ENCODE results near the gene CYP4V2.

Gene CYP4V2

DNA sequence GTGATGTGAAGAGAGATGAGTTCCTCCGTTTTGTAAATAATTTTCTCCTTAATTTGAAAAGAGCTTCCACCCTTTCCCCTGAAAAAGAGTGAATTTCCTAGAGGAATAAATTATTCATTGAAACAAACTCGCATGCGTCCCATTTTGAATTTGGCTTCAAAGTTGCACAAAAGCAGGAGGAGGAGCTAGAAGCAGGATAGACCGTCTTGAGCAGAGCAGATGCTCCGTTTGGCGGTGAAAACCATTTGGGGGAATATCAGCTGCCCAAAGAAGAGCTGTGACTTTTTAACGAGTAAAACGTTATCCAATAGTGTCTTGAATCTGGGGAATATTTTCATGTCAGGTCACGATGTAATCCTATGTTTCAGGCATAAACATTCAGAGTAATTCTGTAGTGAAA lies 44.9 kb upstream of the CYP4V2 start:
- H4K20me1 ChIP-seq (ENCODE audit: insufficient read depth, low read length): no peaks in the 10 kb centered on the region
- peak overlapping the region; percentile 58 for H3K4me2 ChIP-seq (ENCODE audit: low read length)
- H3K9me3 ChIP-seq (ENCODE audit: low read length): no peaks in the 10 kb centered on the region
- H3K9ac ChIP-seq (ENCODE audit: low read length): no peak overlapping the region
- H3F3A ChIP-seq (ENCODE audit: insufficient read depth, low read length): no peaks in the 10 kb centered on the region
- no peak overlapping the region for H3K27ac ChIP-seq (ENCODE audit: low read depth, low read length, poor library complexity, severe bottlenecking)
- no peak overlapping the region for H2AFZ ChIP-seq (ENCODE audit: low read length)
- no peaks in the 10 kb centered on the region for H3K36me3 ChIP-seq (ENCODE audit: insufficient read depth, low read length)
- H3K27me3 ChIP-seq (ENCODE audit: insufficient read depth, low read length): peaks cover 6% of the 10 kb centered on the region; the same call in 1 of the 2 replicates
- peak overlapping the region; percentile 36 for H3K4me3 ChIP-seq (ENCODE audit: low read depth, low read length, poor library complexity, severe bottlenecking)
- no peaks in the 10 kb centered on the region for H3K9me2 ChIP-seq (ENCODE audit: low read depth, low read length)
- no peaks in the 10 kb centered on the region for H3K79me2 ChIP-seq (ENCODE audit: insufficient read depth, low read length)
- TF ChIP-seq, protein P1, sequence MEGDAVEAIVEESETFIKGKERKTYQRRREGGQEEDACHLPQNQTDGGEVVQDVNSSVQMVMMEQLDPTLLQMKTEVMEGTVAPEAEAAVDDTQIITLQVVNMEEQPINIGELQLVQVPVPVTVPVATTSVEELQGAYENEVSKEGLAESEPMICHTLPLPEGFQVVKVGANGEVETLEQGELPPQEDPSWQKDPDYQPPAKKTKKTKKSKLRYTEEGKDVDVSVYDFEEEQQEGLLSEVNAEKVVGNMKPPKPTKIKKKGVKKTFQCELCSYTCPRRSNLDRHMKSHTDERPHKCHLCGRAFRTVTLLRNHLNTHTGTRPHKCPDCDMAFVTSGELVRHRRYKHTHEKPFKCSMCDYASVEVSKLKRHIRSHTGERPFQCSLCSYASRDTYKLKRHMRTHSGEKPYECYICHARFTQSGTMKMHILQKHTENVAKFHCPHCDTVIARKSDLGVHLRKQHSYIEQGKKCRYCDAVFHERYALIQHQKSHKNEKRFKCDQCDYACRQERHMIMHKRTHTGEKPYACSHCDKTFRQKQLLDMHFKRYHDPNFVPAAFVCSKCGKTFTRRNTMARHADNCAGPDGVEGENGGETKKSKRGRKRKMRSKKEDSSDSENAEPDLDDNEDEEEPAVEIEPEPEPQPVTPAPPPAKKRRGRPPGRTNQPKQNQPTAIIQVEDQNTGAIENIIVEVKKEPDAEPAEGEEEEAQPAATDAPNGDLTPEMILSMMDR (IDR thresholded peaks at IDR 0.05; ENCODE audit: low read length): no peak
- TF ChIP-seq EZH2 (IDR thresholded peaks at IDR 0.05; ENCODE audit: borderline replicate concordance, low read length): no peak
- H3K4me1 ChIP-seq (ENCODE audit: insufficient read depth, low read length, severe bottlenecking): peaks cover 23% of the 10 kb centered on the region

DNA sequence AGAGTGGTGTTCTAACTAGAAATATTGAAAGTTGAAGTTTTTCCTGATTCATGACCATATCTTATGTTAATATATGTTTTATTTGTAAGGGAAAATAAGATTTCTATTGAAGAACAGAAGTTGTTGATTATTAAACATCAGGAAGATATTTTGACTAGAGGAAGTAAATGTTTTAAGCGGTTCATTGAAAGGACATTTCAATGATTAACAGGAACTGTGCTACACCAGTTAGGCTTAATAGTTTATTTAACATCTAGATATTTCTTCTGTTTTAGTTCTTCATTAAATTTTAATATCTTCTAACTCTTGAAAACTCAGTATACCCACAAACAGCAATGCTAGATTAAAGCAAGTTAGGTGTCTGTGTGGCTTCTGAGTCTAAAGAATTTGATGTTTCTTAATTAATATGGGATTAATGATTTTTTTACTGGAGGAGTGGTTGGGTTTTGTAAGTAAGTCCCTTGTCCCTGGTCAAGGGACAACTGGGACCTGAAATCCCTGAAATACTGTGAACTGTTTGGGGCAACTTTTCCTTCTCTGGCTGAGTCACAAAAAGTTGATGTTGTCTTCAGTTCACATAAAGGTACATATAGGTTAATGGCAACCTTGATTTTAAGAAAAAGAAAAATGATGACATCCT lies 42.9 kb upstream of the CYP4V2 start:
- no peak for TF ChIP-seq EZH2 (IDR thresholded peaks at IDR 0.05; ENCODE audit: borderline replicate concordance, low read length)
- TF ChIP-seq, protein P1 (IDR thresholded peaks at IDR 0.05; ENCODE audit: low read length): no peak
- Histone ChIP-seq H3K27me3 (ENCODE audit: insufficient read depth, low read length) (peaks cover 6% of the 10 kb centered on the region; the same call in 1 of the 2 replicates), H3K9ac (ENCODE audit: low read length) (no peak overlapping the region), H3F3A (ENCODE audit: insufficient read depth, low read length) (no peaks in the 10 kb centered on the region), H3K79me2 (ENCODE audit: insufficient read depth, low read length) (no peaks in the 10 kb centered on the region), H2AFZ (ENCODE audit: low read length) (no peak overlapping the region), H3K9me2 (ENCODE audit: low read depth, low read length) (no peaks in the 10 kb centered on the region), H3K9me3 (ENCODE audit: low read length) (no peaks in the 10 kb centered on the region), H3K4me3 (ENCODE audit: low read depth, low read length, poor library complexity, severe bottlenecking) (no peak overlapping the region), H3K4me2 (ENCODE audit: low read length) (no peak overlapping the region), H4K20me1 (ENCODE audit: insufficient read depth, low read length) (no peaks in the 10 kb centered on the region), H3K27ac (ENCODE audit: low read depth, low read length, poor library complexity, severe bottlenecking) (no peak overlapping the region), H3K4me1 (ENCODE audit: insufficient read depth, low read length, severe bottlenecking) (peaks cover 29% of the 10 kb centered on the region), H3K36me3 (ENCODE audit: insufficient read depth, low read length) (no peaks in the 10 kb centered on the region)

DNA sequence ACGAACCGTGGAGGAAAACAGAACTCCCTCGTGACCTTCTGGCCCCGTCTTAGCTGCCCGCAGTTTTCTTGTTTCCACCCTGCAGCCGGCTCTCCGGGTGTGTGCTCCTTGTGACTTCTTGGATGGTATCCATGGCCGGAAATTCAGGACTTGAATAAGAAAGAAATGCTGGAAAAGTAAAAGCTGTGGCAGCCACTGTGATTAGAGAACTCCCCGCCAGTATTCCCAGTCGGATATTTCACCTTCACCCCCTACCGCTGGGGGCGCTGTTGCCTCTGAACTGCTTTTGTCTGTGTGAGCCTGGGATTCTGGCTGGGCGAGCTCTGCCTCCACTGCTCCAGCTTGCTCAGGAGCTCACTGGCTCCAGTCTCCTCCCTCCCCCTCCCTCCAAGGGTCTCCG lies 41.5 kb upstream of the CYP4V2 start:
- Histone ChIP-seq H4K20me1 (ENCODE audit: insufficient read depth, low read length) (no peaks in the 10 kb centered on the region), H3F3A (ENCODE audit: insufficient read depth, low read length) (no peaks in the 10 kb centered on the region), H3K9ac (ENCODE audit: low read length) (no peak overlapping the region), H3K36me3 (ENCODE audit: insufficient read depth, low read length) (no peaks in the 10 kb centered on the region; the same call in 1 of the 2 replicates), H3K4me1 (ENCODE audit: insufficient read depth, low read length, severe bottlenecking) (peaks cover 23% of the 10 kb centered on the region), H2AFZ (ENCODE audit: low read length) (no peak overlapping the region), H3K79me2 (ENCODE audit: insufficient read depth, low read length) (no peaks in the 10 kb centered on the region), H3K9me2 (ENCODE audit: low read depth, low read length) (no peaks in the 10 kb centered on the region), H3K27ac (ENCODE audit: low read depth, low read length, poor library complexity, severe bottlenecking) (no peak overlapping the region), H3K4me3 (ENCODE audit: low read depth, low read length, poor library complexity, severe bottlenecking) (no peak overlapping the region), H3K9me3 (ENCODE audit: low read length) (no peaks in the 10 kb centered on the region), H3K27me3 (ENCODE audit: insufficient read depth, low read length) (no peaks in the 10 kb centered on the region; the same call in 1 of the 2 replicates), H3K4me2 (ENCODE audit: low read length) (no peak overlapping the region)
- TF ChIP-seq EZH2 (IDR thresholded peaks at IDR 0.05; ENCODE audit: borderline replicate concordance, low read length): no peak
- TF ChIP-seq, protein P1 (IDR thresholded peaks at IDR 0.05; ENCODE audit: low read length): no peak

Measured in OCI-LY1 (cell line).